DND-41 (cell line): ENCODE data around the gene C17orf100.

Experiments used
- CTCF ChIP-seq: IDR thresholded peaks from 2 replicates; pipeline ENCODE4 v1.5.1; 2012; ENCODE audit warnings: borderline replicate concordance, low read length, moderate library complexity, mild to moderate bottlenecking; ENCODE audit not compliant: poor library complexity, severe bottlenecking; ENCODE audit errors: extremely low read depth
- EZH2 ChIP-seq: IDR thresholded peaks from 3 replicates; pipeline ENCODE4 v1.6.1; 2012; ENCODE audit warnings: borderline replicate concordance, low read depth, mild to moderate bottlenecking, moderate library complexity, low read length, inconsistent platforms; ENCODE audit not compliant: severe bottlenecking

GRCh38 chr17:6674586-6674985 lies 23.0 kb downstream of the C17orf100 start:
- TF ChIP-seq CTCF: no peak
- no peak for TF ChIP-seq EZH2
